ENCODE measurements around the gene TMC1. TPM values are rescaled to one million over a fixed set of nuclear protein-coding genes. Genes with fewer than 3 reads are reported as not detected.

TMC1 gene
- total and polyA plus RNA-seq, 2 of the 8 experiments (the other 6 are each of a cell fraction or from before 2014, with no cell fraction given): 0.95 to 0.98 TPM

DNA sequence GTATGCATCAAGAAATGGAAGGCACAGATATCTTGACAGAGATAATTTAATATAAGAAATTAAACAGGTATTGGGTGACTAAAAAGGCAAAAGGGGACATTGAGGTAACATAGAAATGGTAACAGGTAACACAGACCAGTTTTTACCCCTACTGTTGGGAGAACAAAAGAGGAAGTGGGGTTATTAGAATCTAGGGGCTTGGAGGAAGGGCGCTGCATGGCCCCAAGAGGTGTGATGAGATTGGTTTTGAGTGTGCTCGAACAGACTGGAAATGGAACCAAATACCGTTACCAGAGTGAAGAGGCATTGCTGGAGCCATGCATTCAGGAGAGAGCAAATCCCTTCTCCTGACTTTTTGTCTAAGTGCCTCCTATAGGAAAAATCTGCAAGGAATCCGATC lies 237.5 kb downstream of the TMC1 start (continued):
- TF ChIP-seq, protein P1, sequence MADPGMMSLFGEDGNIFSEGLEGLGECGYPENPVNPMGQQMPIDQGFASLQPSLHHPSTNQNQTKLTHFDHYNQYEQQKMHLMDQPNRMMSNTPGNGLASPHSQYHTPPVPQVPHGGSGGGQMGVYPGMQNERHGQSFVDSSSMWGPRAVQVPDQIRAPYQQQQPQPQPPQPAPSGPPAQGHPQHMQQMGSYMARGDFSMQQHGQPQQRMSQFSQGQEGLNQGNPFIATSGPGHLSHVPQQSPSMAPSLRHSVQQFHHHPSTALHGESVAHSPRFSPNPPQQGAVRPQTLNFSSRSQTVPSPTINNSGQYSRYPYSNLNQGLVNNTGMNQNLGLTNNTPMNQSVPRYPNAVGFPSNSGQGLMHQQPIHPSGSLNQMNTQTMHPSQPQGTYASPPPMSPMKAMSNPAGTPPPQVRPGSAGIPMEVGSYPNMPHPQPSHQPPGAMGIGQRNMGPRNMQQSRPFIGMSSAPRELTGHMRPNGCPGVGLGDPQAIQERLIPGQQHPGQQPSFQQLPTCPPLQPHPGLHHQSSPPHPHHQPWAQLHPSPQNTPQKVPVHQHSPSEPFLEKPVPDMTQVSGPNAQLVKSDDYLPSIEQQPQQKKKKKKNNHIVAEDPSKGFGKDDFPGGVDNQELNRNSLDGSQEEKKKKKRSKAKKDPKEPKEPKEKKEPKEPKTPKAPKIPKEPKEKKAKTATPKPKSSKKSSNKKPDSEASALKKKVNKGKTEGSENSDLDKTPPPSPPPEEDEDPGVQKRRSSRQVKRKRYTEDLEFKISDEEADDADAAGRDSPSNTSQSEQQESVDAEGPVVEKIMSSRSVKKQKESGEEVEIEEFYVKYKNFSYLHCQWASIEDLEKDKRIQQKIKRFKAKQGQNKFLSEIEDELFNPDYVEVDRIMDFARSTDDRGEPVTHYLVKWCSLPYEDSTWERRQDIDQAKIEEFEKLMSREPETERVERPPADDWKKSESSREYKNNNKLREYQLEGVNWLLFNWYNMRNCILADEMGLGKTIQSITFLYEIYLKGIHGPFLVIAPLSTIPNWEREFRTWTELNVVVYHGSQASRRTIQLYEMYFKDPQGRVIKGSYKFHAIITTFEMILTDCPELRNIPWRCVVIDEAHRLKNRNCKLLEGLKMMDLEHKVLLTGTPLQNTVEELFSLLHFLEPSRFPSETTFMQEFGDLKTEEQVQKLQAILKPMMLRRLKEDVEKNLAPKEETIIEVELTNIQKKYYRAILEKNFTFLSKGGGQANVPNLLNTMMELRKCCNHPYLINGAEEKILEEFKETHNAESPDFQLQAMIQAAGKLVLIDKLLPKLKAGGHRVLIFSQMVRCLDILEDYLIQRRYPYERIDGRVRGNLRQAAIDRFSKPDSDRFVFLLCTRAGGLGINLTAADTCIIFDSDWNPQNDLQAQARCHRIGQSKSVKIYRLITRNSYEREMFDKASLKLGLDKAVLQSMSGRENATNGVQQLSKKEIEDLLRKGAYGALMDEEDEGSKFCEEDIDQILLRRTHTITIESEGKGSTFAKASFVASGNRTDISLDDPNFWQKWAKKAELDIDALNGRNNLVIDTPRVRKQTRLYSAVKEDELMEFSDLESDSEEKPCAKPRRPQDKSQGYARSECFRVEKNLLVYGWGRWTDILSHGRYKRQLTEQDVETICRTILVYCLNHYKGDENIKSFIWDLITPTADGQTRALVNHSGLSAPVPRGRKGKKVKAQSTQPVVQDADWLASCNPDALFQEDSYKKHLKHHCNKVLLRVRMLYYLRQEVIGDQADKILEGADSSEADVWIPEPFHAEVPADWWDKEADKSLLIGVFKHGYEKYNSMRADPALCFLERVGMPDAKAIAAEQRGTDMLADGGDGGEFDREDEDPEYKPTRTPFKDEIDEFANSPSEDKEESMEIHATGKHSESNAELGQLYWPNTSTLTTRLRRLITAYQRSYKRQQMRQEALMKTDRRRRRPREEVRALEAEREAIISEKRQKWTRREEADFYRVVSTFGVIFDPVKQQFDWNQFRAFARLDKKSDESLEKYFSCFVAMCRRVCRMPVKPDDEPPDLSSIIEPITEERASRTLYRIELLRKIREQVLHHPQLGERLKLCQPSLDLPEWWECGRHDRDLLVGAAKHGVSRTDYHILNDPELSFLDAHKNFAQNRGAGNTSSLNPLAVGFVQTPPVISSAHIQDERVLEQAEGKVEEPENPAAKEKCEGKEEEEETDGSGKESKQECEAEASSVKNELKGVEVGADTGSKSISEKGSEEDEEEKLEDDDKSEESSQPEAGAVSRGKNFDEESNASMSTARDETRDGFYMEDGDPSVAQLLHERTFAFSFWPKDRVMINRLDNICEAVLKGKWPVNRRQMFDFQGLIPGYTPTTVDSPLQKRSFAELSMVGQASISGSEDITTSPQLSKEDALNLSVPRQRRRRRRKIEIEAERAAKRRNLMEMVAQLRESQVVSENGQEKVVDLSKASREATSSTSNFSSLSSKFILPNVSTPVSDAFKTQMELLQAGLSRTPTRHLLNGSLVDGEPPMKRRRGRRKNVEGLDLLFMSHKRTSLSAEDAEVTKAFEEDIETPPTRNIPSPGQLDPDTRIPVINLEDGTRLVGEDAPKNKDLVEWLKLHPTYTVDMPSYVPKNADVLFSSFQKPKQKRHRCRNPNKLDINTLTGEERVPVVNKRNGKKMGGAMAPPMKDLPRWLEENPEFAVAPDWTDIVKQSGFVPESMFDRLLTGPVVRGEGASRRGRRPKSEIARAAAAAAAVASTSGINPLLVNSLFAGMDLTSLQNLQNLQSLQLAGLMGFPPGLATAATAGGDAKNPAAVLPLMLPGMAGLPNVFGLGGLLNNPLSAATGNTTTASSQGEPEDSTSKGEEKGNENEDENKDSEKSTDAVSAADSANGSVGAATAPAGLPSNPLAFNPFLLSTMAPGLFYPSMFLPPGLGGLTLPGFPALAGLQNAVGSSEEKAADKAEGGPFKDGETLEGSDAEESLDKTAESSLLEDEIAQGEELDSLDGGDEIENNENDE (IDR thresholded peaks at IDR 0.05; ENCODE audit: insufficient replicate concordance, low read length): no peak
- TF ChIP-seq HDAC6 (IDR thresholded peaks at IDR 0.05; ENCODE audit: low read depth, low read length) (no peak), CTBP2 (IDR thresholded peaks at IDR 0.05; ENCODE audit: borderline replicate concordance, insufficient read depth, insufficient read length, low read length) (no peak), RFX5 (IDR thresholded peaks at IDR 0.05; ENCODE audit: borderline replicate concordance, low read depth, low read length) (no peak), FOSL1 (IDR thresholded peaks at IDR 0.05; ENCODE audit: insufficient read depth, low read depth, low read length) (no peak), NRF1 (IDR thresholded peaks at IDR 0.05; ENCODE audit: low read depth, low read length) (no peak), RAD21 (IDR thresholded peaks at IDR 0.05 in 1 of 2, conservative IDR thresholded peaks at IDR 0.05 in 1 of 2; ENCODE audit: low read depth in 2 of 2, low read length in 2 of 2) (no peak), POLR2AphosphoS5 (IDR thresholded peaks at IDR 0.05; ENCODE audit: low read depth, low read length) (no peak), POLR2A (IDR thresholded peaks at IDR 0.05; ENCODE audit: control extremely low read depth in 1 of 2, low read depth in 2 of 2, low read length in 2 of 2) (no peak)
- TF ChIP-seq, protein P2, sequence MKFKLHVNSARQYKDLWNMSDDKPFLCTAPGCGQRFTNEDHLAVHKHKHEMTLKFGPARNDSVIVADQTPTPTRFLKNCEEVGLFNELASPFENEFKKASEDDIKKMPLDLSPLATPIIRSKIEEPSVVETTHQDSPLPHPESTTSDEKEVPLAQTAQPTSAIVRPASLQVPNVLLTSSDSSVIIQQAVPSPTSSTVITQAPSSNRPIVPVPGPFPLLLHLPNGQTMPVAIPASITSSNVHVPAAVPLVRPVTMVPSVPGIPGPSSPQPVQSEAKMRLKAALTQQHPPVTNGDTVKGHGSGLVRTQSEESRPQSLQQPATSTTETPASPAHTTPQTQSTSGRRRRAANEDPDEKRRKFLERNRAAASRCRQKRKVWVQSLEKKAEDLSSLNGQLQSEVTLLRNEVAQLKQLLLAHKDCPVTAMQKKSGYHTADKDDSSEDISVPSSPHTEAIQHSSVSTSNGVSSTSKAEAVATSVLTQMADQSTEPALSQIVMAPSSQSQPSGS (IDR thresholded peaks at IDR 0.05; ENCODE audit: low read length): no peak

Measured in H1 (cell line).